Measurements from ENCODE around the gene PCNX2. TPM values are rescaled to one million over a fixed set of nuclear protein-coding genes. Genes with fewer than 3 reads are reported as not detected.
"Not testable (repeated sequence)": the region's sequence is repeated elsewhere in the genome, so short reads cannot be mapped to it uniquely, and the experiment has no call there.

The PCNX2 gene
- total and polyA plus RNA-seq, 8 donors = 5.5 to 25.9 (median 8.7) TPM

DNA sequence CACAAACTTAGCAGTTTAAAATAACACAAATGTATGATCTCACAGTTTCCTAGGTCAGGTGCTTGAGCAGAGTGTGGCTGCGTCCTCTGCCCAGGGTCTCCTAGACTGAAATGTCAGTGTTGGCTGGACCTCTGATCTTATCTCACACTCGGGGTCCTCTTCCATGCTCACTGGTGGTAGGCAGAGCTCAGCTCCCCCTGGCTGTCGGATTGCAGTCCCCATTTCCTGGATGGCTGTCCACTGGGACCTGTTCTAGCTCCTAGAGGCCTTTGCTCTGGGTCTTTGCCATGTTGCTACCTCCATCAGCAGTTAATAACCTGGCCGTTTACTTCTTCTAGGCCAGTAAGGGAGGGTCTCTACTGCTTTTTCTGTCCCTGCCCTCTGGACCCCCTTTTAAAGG, 107.5 kb downstream of the PCNX2 start:
- H3K27ac ChIP-seq = no peak overlapping the region
- H3K4me1 ChIP-seq = no peaks in the 10 kb centered on the region
- no peak for ATAC-seq
- H3K9me3 ChIP-seq = no peaks in the 10 kb centered on the region
- TF ChIP-seq, protein P1, sequence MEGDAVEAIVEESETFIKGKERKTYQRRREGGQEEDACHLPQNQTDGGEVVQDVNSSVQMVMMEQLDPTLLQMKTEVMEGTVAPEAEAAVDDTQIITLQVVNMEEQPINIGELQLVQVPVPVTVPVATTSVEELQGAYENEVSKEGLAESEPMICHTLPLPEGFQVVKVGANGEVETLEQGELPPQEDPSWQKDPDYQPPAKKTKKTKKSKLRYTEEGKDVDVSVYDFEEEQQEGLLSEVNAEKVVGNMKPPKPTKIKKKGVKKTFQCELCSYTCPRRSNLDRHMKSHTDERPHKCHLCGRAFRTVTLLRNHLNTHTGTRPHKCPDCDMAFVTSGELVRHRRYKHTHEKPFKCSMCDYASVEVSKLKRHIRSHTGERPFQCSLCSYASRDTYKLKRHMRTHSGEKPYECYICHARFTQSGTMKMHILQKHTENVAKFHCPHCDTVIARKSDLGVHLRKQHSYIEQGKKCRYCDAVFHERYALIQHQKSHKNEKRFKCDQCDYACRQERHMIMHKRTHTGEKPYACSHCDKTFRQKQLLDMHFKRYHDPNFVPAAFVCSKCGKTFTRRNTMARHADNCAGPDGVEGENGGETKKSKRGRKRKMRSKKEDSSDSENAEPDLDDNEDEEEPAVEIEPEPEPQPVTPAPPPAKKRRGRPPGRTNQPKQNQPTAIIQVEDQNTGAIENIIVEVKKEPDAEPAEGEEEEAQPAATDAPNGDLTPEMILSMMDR (IDR thresholded peaks at IDR 0.05) = no peak
- no peak overlapping the region for H3K4me3 ChIP-seq
- no peaks in the 10 kb centered on the region for H3K27me3 ChIP-seq
- H3K36me3 ChIP-seq = no peaks in the 10 kb centered on the region
- 83 to 85% methylated on average over 4 of the region's 4 CpGs for WGBS, 2 donors
- intact Hi-C loops (cut with DNase I) = no loop called here
- no peak for DNase-seq
- FAIRE-seq = no peak

DNA sequence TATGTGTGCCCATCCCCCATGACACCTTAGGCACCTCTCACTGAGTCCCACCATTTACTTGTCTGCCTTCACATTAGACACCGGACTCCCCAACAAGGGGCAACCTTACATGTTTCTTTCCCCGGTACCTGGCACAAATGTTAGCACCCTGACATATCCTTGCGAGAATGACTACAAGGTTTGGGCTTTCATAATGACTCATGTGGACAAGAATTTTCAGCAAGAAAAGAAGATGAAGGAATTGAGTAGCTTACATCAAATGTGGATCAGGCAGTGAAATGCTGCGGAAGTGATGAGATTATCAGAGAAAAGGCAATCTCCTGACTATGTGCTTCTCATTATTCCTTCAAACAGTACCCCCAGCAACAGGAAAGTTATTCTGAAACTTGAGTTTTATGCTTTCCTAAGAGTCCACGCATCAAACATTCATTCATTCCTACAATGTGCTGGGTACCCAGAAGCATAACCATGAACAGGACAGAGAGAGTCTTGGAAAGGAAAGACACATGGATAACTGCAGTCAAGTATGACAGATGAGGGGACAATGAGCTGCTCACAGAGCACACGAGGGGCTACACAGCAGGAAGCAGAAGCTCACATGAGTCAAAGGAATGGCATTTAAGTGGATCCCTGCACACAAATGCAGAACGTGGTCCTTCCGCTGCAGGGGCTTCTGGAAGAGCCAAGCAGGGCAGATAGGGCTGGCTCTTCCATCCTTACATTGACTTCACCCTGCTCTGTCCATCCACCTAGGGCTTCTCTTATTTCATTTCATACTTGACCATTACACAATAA, 112.1 kb downstream of the PCNX2 start:
- H3K9me3 ChIP-seq = no peaks in the 10 kb centered on the region
- H3K27me3 ChIP-seq = no peaks in the 10 kb centered on the region
- FAIRE-seq (no peak), ATAC-seq (no peak), DNase-seq (no peak)
- no peaks in the 10 kb centered on the region for H3K36me3 ChIP-seq
- H3K27ac ChIP-seq = no peak overlapping the region
- 82 to 84% methylated on average over 8 of the region's 8 CpGs for WGBS, 2 donors
- no peaks in the 10 kb centered on the region for H3K4me1 ChIP-seq
- TF ChIP-seq, protein P1 (IDR thresholded peaks at IDR 0.05) = no peak
- intact Hi-C loops (cut with DNase I) = no loop called here
- no peak overlapping the region for H3K4me3 ChIP-seq

DNA sequence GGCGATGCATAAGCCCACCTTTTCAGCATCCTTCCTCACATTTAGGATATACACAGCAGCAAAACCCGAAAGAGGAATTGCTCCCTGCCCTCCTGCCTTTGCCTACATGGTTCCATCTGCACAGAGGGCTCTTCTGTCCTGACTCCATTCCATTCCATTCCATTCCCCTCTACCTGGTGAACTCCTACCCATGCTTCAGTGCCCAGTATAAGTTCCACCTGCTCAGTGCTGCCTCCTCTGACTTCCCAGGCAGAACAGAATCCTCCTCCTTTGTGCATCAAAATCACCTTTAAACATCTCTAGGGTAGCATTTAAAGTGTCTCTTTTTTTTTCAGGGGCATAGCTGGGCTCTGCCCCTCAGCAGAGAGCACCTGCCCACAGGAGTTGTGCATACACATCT, 112.9 kb downstream of the PCNX2 start:
- H3K27me3 ChIP-seq = no peaks in the 10 kb centered on the region
- H3K36me3 ChIP-seq = peaks cover 0 to 7% (median 0%) of the 10 kb centered on the region in 3 donors
- TF ChIP-seq, protein P1 (IDR thresholded peaks at IDR 0.05) = no peak
- H3K9me3 ChIP-seq = no peaks in the 10 kb centered on the region
- no peak overlapping the region for H3K27ac ChIP-seq
- H3K4me3 ChIP-seq = no peak overlapping the region
- WGBS, 2 donors = 88 to 93% methylated on average over 2 of the region's 2 CpGs
- ATAC-seq (no peak), DNase-seq (no peak), FAIRE-seq (no peak)
- H3K4me1 ChIP-seq = no peaks in the 10 kb centered on the region
- intact Hi-C loops (cut with DNase I) = no loop called here

DNA sequence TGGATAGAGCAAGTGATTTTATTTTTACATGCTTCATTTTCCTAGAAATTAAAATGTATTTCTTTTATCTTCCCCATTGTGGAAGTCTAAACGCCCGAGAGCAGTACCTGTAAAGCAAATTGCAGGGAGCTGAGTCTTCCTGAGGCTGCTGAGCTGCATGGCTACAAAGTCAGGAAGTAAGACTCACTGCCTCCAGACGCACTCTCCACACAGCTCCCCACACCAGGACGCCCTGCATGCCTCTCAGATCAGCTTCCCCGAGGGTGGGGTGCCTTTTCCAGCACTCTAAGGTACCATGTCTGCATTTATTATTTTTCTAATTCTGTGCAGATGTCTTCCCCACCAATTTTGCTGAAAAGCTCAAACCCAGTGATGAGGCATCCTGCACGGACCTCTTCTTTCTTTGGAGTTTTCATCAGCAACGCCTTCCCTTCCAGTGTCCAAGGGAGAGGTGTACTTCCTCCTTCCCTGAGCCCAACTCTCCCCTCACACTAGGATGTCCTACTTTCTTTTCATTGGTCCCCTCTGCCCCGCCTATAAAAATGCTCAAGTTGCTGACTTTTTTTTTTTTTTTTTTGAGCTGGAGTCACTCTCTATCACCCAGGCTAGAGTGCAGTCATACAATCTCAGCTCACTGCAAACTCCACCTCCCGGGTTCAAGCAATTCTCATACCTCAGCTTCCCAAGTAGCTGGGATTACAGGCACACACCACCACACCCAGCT, 114.7 kb downstream of the PCNX2 start:
- intact Hi-C loops (cut with DNase I) = no loop called here
- Histone ChIP-seq H3K27me3 (no peaks in the 10 kb centered on the region), H3K9me3 (no peaks in the 10 kb centered on the region), H3K4me3 (no peak overlapping the region), H3K27ac (no peak overlapping the region), H3K36me3 (peaks cover 0 to 13% (median 0%) of the 10 kb centered on the region in 3 donors), H3K4me1 (no peaks in the 10 kb centered on the region)
- TF ChIP-seq, protein P1 (IDR thresholded peaks at IDR 0.05) = no peak
- ATAC-seq (no peak), FAIRE-seq (no peak), DNase-seq (no peak)
- 87 to 90% methylated on average over 9 of the region's 9 CpGs for WGBS, 2 donors

DNA sequence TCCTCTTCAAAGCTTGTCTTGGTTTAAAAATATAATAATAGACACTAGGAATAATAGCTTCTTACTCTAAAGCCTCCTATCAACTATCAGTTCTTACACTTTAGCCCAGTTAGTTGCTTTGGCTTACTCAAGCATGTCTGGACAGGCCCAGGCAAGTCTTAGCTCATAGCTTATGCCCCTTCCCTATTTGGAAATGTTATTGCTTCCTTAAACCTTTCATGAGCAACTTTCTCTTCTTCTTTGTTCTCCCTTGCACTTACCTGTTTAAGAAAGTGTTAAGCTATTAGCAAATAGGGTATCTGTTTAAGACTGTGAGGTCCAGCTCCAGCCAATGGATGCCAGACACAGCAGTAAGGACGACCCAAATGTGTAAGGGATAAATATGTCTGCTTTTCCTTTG, 115.9 kb downstream of the PCNX2 start:
- H3K36me3 ChIP-seq = peaks cover 0 to 13% (median 0%) of the 10 kb centered on the region in 3 donors
- H3K4me3 ChIP-seq; intact Hi-C loops (cut with DNase I); H3K4me1 ChIP-seq; H3K27me3 ChIP-seq; ATAC-seq; FAIRE-seq; H3K9me3 ChIP-seq; H3K27ac ChIP-seq; DNase-seq: not testable (repeated sequence)
- WGBS, 2 donors = 77 to 81% methylated on average over 1 of the region's 1 CpG
